Caco-2 (cell line): ENCODE data around the gene JAK1. TPM values are rescaled to one million over a fixed set of nuclear protein-coding genes. Genes with fewer than 3 reads are reported as not detected.

Source experiments
- BruUV-seq: library from RNA; stranded (reverse); fragments of 400-500 nt; replicated peaks from 2 replicates; lab custom pipeline; 2021; lab: Mats Ljungman, UMichigan
- CTCF ChIA-PET: fragments of 300-600 bp; sonication (Branson Sonifier 250); formaldehyde crosslinking; loops from one replicate; lab custom pipeline; 2022; ENCODE audit warnings: antibody characterized with exemption; lab: Charles Lee
- POLR2A ChIA-PET: fragments of 300-600 bp; sonication (Branson Sonifier 250); formaldehyde crosslinking; loops from one replicate; lab custom pipeline; 2022; ENCODE audit warnings: antibody characterized with exemption; lab: Charles Lee
- DNase-seq, 2 experiments: peaks; one replicate each; pipeline versions ENCODE4 v3.0.0 to v3.0.0-alpha.2; 2020 to 2022
- H3K27me3 ChIP-seq: replicated peaks from 2 replicates; pipeline ENCODE4 v1.6.0; 2011; ENCODE audit warnings: low read length; ENCODE audit not compliant: control insufficient read depth, insufficient read depth
- H3K36me3 ChIP-seq: 2 replicates; pipeline ENCODE4 v1.5.1; 2011; ENCODE audit warnings: low read length; ENCODE audit not compliant: control insufficient read depth, insufficient read depth
- H3K4me1 ChIP-seq: fragments of 250-450 bp; sonication (Bioruptor Pico); 2 replicates; pipeline ENCODE4 v1.5.1; 2020; ENCODE audit warnings: mild to moderate bottlenecking
- H3K4me3 ChIP-seq: 2 replicates; pipeline ENCODE4 v1.5.1; 2011; ENCODE audit warnings: low read depth, mild to moderate bottlenecking, control low read depth, low read length
- H3K9me3 ChIP-seq: fragments of 250-450 bp; sonication (Bioruptor Pico); 2 replicates; pipeline ENCODE4 v1.5.1; 2020; ENCODE audit warnings: mild to moderate bottlenecking, moderate library complexity
- H3K27ac Mint-ChIP-seq: one replicate; pipeline ENCODE4 v1.8.0; 2022; ENCODE audit warnings: mixed read lengths; ENCODE audit not compliant: unreplicated experiment
- H3K27me3 Mint-ChIP-seq: one replicate; pipeline ENCODE4 v1.8.0; 2022; ENCODE audit warnings: mixed read lengths; ENCODE audit not compliant: insufficient read depth, unreplicated experiment
- H3K36me3 Mint-ChIP-seq: one replicate; pipeline ENCODE4 v1.8.0; 2022; ENCODE audit warnings: mild to moderate bottlenecking, mixed read lengths; ENCODE audit not compliant: insufficient read depth, unreplicated experiment
- H3K4me1 Mint-ChIP-seq: one replicate; pipeline ENCODE4 v1.8.0; 2022; ENCODE audit warnings: low read depth, mixed read lengths; ENCODE audit not compliant: unreplicated experiment
- H3K4me3 Mint-ChIP-seq: one replicate; pipeline ENCODE4 v1.8.0; 2022; ENCODE audit warnings: mild to moderate bottlenecking, moderate library complexity, mixed read lengths; ENCODE audit not compliant: unreplicated experiment
- H3K9me3 Mint-ChIP-seq: one replicate; pipeline ENCODE4 v1.8.0; 2022; ENCODE audit warnings: mixed read lengths; ENCODE audit not compliant: unreplicated experiment
- CTCF ChIP-seq, 2 experiments: fragments of 200-600 bp in 1 of 2; IDR thresholded peaks; 1 replicate in 1 of 2; 2 replicates in 1 of 2; pipeline versions ENCODE4 v1.5.1 to v1.8.0; 2011 to 2022; ENCODE audit warnings: antibody characterized with exemption in 1 of 2, control low read depth in 1 of 2, inconsistent platforms in 1 of 2, low read depth in 1 of 2, low read length in 1 of 2, mild to moderate bottlenecking in 1 of 2, moderate library complexity in 1 of 2; ENCODE audit not compliant: insufficient read depth in 1 of 2, severe bottlenecking in 1 of 2, unreplicated experiment in 1 of 2
- intact Hi-C: fragments of 100-400 bp; cut with micrococcal nuclease; formaldehyde crosslinking; loops from one replicate; pipeline ENCODE4 v1.10.0; 2022; ENCODE audit not compliant: unreplicated experiment
- total RNA-seq: library from RNA; stranded (reverse); gene quantifications from 2 replicates; pipeline ENCODE4 v1.2.3, GENCODE V29; 2022

The JAK1 gene
- total RNA-seq, 1 experiment from 2014 or later, result 35.5 TPM

GRCh38 chr1:64864018-64864940 lies 102.1 kb downstream of the JAK1 start:
- Mint-ChIP-seq H3K9me3 (no peaks in the 10 kb centered on the region), H3K36me3 (peaks cover 14% of the 10 kb centered on the region), H3K4me1 (peaks cover 7% of the 10 kb centered on the region), H3K27ac (no peak overlapping the region), H3K4me3 (no peak overlapping the region), H3K27me3 (no peaks in the 10 kb centered on the region)
- H3K36me3 ChIP-seq, result no peaks in the 10 kb centered on the region; the same call in 1 of the 2 replicates
- no peaks in the 10 kb centered on the region for H3K9me3 ChIP-seq
- no peaks in the 10 kb centered on the region for H3K27me3 ChIP-seq
- TF ChIP-seq CTCF (IDR thresholded peaks at IDR 0.05; ENCODE audit: insufficient read depth in 1 of 2, low read depth in 1 of 2, low read length in 1 of 2, severe bottlenecking in 1 of 2, unreplicated experiment in 1 of 2), result no peak
- no TSS peak for BruUV-seq
- ChIA-PET POLR2A (no interaction called here), CTCF (no interaction called here)
- no peaks in the 10 kb centered on the region for H3K4me1 ChIP-seq
- no peak for DNase-seq
- intact Hi-C loops, result no loop called here
- H3K4me3 ChIP-seq, result no peak overlapping the region

- Mint-ChIP-seq H3K4me3 (no peak overlapping the region), H3K27me3 (no peaks in the 10 kb centered on the region), H3K27ac (no peak overlapping the region), H3K4me1 (peaks cover 7% of the 10 kb centered on the region), H3K9me3 (no peaks in the 10 kb centered on the region), H3K36me3 (peaks cover 9% of the 10 kb centered on the region)
- peak; percentile 60 to 64 for DNase-seq
- BruUV-seq, result no TSS peak
- H3K36me3 ChIP-seq, result no peaks in the 10 kb centered on the region; the same call in none of the 2 replicates
- H3K4me1 ChIP-seq, result no peaks in the 10 kb centered on the region
- H3K27me3 ChIP-seq, result no peaks in the 10 kb centered on the region
- ChIA-PET CTCF (interaction anchor here (0.7 to 1.3 kb wide), 2 partner anchors 32 to 159 kb away, joined by 3 to 12 read pairs; no protein-coding TSS in a partner anchor), POLR2A (no interaction called here)
- no peak overlapping the region for H3K4me3 ChIP-seq
- intact Hi-C loops, result loop anchor here (1.0 kb wide), 5 partner anchors 37 to 180 kb away; partner anchors contain the start of gene JAK1
- no peaks in the 10 kb centered on the region for H3K9me3 ChIP-seq
- peak in 1 of 2 experiments; percentile 47 for TF ChIP-seq CTCF (IDR thresholded peaks at IDR 0.05; ENCODE audit: insufficient read depth in 1 of 2, low read depth in 1 of 2, low read length in 1 of 2, severe bottlenecking in 1 of 2, unreplicated experiment in 1 of 2)
Measured at GRCh38 chr1:64861611-64862010, 104.7 kb downstream of the JAK1 start.

GRCh38 chr1:64857347-64857746 lies 109.0 kb downstream of the JAK1 start:
- no TSS peak for BruUV-seq
- H3K4me1 ChIP-seq, result no peaks in the 10 kb centered on the region
- H3K4me3 ChIP-seq, result no peak overlapping the region
- Mint-ChIP-seq H3K27ac (no peak overlapping the region), H3K27me3 (no peaks in the 10 kb centered on the region), H3K36me3 (peaks cover 9% of the 10 kb centered on the region), H3K4me1 (peaks cover 7% of the 10 kb centered on the region), H3K4me3 (no peak overlapping the region), H3K9me3 (no peaks in the 10 kb centered on the region)
- no peak for DNase-seq
- no peak for TF ChIP-seq CTCF (IDR thresholded peaks at IDR 0.05; ENCODE audit: insufficient read depth in 1 of 2, low read depth in 1 of 2, low read length in 1 of 2, severe bottlenecking in 1 of 2, unreplicated experiment in 1 of 2)
- H3K36me3 ChIP-seq, result no peaks in the 10 kb centered on the region; the same call in none of the 2 replicates
- CTCF ChIA-PET, result no interaction called here
- no peaks in the 10 kb centered on the region for H3K27me3 ChIP-seq
- intact Hi-C loops, result no loop called here
- H3K9me3 ChIP-seq, result no peaks in the 10 kb centered on the region
- POLR2A ChIA-PET, result no interaction called here
